Epithelial cell of umbilical artery (primary cell): ENCODE results near the gene OR5AN1. TPM values are rescaled to one million over a fixed set of nuclear protein-coding genes. Genes with fewer than 3 reads are reported as not detected.

ENCODE experiments used
- total RNA-seq: library from RNA; depleted of rRNA; stranded (reverse); fragments of >200 nt; gene quantifications from 2 replicates; pipeline ENCODE4 v1.2.3, GENCODE V29; 2014

The OR5AN1 gene
- not detected in 2 replicates for total RNA-seq

GRCh38 chr11:59358595-59358994 lies at the start of gene OR5AN1:
Gene OR5AN1, plus strand, starts transcription at chr11:59358895. Its CDS starts 5,564 bp downstream, at chr11:59364459.

Other genes starting within 250 kb of the OR5AN1 start
- gene FAM111A, start 216.0 kb upstream of the OR5AN1 start, total RNA-seq = 37.4 and 78.9 TPM in 2 replicates
- gene DTX4, start 186.8 kb upstream of the OR5AN1 start, total RNA-seq = under 0.01 TPM in 2 replicates
- not detected in 2 replicates for gene MPEG1, start 146.0 kb upstream of the OR5AN1 start, total RNA-seq
- not detected in 2 replicates for gene OR5A2, start 67.5 kb downstream of the OR5AN1 start, total RNA-seq
- not detected in 2 replicates for gene OR5A1, start 77.6 kb downstream of the OR5AN1 start, total RNA-seq
- not detected in 2 replicates for gene OR4D6, start 98.1 kb downstream of the OR5AN1 start, total RNA-seq
- not detected in 2 replicates for gene OR4D10, start 114.4 kb downstream of the OR5AN1 start, total RNA-seq
- not detected in 2 replicates for gene OR4D11, start 144.7 kb downstream of the OR5AN1 start, total RNA-seq
- not detected in 2 replicates for gene OR4D9, start 152.6 kb downstream of the OR5AN1 start, total RNA-seq